NCI-H510A treated with DMSO at 0.1 percent for 48 hours (cell line): Measurements from ENCODE around the gene WBP1L.
"Not testable (repeated sequence)": the region's sequence is repeated elsewhere in the genome, so short reads cannot be mapped to it uniquely, and the experiment has no call there.

ENCODE experiments used
- DNase-seq: peaks from one replicate; lab custom pipeline; 2025; lab: John Stamatoyannopoulos, UW

Gene WBP1L

GRCh38 chr10:102758933-102759262 lies 15.2 kb downstream of the WBP1L start:
- not testable (repeated sequence) for DNase-seq

GRCh38 chr10:102759497-102760210 lies 15.9 kb downstream of the WBP1L start:
- DNase-seq, result no peak

DNA sequence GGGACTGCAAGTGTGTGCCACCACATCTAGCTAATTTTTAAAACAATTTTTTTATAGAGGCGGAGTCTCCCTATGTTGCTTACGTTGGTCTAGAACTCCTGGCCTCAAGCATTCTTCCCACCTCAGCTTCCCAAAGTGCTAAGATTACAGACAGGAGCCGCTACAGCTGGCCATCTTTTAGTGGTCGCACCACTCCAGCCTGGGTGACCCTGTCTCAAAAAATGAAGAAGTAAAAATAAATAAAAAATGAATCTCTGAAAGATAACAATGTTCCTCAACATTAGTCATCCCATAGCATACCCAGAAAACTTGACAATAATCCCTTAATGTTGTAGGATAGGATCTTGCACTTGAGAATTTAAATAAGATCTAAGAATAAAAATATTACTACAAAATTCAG lies 18.2 kb downstream of the WBP1L start:
- no peak for DNase-seq

- no peak for DNase-seq
These were observed 18.8 kb downstream of the WBP1L start for GRCh38 chr10:102762401-102763015.

GRCh38 chr10:102763037-102763607 lies 19.4 kb downstream of the WBP1L start:
- no peak for DNase-seq

- no peak for DNase-seq
These were observed 20.9 kb downstream of the WBP1L start for GRCh38 chr10:102764470-102765161.

DNA sequence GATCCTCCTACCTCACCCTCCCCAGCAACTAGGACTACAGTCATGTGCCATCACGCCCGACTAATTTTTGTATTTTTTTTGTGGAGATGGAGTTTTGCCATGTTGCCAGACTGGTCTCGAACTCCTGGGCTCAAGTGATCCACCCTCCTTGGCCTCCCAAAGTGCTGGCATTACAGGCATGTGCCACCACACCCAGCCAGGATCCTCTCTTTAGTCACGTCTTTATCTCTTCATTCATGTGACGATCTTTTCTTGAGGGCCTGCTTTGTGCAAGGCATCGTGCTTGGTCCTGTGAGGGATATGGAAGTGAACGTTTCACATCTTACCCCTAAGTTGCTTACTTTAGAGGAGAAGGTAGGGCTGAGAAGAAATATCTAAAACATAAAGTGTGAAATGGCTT lies 21.6 kb downstream of the WBP1L start:
- no peak for DNase-seq

DNA sequence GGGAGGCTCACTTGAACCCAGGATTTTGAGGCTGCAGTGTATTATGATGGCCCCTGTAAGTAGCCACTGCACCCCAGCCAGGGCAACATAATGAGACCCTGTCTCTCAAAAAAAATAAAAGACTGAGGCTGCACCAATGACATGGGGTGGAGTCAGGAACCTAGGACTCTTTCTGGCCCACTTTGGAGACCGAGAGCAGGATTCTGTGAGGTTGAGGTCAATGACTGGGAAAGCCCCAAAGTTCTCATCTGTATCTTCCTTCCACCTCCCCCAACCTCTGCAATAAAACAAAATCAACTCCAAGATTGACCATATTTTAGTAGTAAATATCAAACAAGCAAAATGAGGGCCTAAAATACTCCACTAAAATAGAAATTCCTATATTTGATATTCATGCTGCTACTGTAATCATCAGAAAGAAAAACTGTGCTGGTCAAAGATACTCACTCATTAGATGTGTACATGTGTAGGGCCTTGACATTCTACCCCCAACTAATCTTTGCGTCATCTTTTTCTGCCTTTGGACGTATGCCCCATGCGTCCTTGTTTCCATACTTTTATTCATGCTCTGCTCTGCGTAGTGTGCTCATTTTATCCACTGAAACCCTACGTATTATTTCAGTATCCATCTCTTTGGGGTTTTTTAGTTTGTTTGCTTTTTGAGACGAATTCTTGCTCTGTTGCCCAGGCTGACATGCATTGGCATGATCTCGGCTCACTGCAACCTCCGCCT lies 23.8 kb downstream of the WBP1L start:
- no peak for DNase-seq

- no peak for DNase-seq
These were observed 25.8 kb downstream of the WBP1L start for GRCh38 chr10:102769375-102770107.

- DNase-seq, result no peak
These were observed 26.3 kb downstream of the WBP1L start for GRCh38 chr10:102770108-102770482.

DNA sequence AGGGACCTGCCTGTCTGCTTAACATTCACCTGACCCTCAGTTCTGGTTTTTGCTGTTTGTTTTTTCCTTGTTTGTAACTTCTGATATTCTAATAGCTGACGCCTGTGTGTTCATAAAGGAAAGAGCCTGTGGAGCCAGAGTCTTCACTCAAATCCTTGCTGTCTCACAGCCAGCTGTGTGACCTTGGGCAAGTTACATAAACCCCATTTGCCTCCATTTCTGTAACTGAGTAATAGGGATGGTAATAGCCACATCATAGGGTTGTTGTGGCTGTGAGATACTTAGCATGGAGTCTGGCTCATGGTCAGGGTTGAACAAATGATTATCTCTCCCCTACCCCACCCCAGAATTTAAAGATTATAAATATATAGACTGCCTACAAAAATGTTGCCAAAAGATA lies 27.0 kb downstream of the WBP1L start:
- DNase-seq, result no peak

DNA sequence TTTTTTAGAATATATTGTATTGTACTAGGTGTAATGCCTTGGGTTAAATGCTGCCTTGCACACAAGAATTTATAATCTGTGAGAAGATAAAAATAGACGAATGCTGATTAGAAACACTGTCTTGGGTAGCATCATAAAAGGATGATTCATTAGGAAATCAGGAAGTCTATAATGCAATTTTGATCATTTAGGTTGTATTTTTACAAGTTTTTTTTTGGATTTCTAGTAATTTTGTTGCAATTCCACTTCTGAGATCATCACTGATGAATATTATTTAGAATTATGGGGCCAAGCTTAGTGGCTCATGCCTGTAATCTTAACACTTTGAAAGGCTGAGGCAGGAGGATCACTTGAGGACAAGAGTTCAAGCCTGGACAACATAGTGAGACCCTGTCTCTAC lies 29.6 kb downstream of the WBP1L start:
- DNase-seq, result no peak

GRCh38 chr10:102773986-102774385 lies 30.2 kb downstream of the WBP1L start:
- DNase-seq, result no peak

DNA sequence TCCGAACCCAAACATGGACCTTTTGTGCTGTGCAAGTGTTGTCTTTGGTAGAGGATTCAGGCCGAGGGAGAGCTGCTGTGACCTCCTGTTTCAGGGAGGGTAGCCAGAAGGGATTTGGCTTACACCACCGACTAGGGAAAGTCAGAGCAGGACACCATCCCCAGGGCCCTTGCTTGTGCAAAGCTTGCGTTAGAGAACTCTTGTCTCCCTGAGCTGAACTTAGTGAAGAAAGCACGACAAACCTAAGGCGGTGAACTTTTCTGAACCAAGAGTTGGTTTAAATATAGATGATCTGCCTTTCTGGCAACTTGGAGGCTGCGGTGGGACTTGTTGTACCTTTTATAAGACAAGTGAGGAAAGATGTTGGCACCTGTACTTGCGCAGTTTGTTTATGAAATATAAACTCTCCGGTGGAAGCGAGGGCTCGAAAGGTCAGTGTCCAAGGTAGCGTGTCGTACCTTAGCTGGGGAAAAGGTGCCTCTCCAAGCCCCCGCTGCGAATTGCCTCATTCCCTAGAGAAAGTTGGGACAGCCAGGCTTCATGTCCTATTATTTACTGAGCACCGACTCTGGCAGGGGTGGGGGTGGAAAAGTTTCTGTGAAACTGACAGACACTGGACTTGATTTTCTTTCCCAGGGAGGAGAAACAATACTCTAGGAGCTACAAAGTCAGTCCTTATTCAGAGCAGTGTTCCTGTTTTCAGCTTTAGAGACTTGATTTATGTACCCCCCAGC lies 31.6 kb downstream of the WBP1L start:
- DNase-seq, result no peak

- DNase-seq, result no peak
These were observed 32.4 kb downstream of the WBP1L start for GRCh38 chr10:102775935-102776669.

GRCh38 chr10:102776779-102777456 lies 33.2 kb downstream of the WBP1L start:
- no peak for DNase-seq

GRCh38 chr10:102777711-102778453 lies 34.1 kb downstream of the WBP1L start:
- DNase-seq, result no peak

DNA sequence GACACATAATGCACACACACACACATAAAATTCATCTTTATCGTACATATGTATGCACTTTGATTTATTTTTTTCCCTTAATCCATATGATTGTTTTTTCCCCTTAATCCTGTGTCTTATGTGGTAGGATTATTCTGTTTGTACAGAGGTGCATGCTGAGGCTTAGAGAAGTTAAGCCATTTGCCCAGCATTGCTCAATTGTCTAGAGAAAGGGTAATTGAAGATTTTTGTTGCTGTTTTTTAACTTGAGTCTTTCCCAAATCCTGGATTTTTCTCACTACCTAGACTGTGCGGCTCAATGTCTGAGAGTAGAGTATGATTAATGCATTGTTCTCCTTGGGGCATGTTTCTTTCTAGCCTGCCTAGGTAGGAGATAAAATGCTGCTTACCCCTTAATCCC lies 35.0 kb downstream of the WBP1L start:
- DNase-seq, result no peak
